Bronchial epithelial cell (primary cell): ENCODE measurements around the gene ATXN10. TPM values are rescaled to one million over a fixed set of nuclear protein-coding genes. Genes with fewer than 3 reads are reported as not detected.

Experiments used
- DNase-seq: peaks from one replicate; pipeline ENCODE4 v3.0.0-alpha.2; 2010; ENCODE audit warnings: low read depth
- FAIRE-seq: peaks from 2 replicates; lab custom pipeline; 2011; peaks lifted over from hg19 to GRCh38; lab: Jason Lieb, UNC
- H3K27me3 ChIP-seq: 2 replicates; pipeline ENCODE4 v1.5.1; 2011; ENCODE audit warnings: low read length; ENCODE audit not compliant: control insufficient read depth, insufficient read depth
- H3K36me3 ChIP-seq: 2 replicates; pipeline ENCODE4 v1.5.1; 2011; ENCODE audit warnings: low read length; ENCODE audit not compliant: control insufficient read depth, insufficient read depth
- H3K4me3 ChIP-seq: 2 replicates; pipeline ENCODE4 v1.5.1; 2011; ENCODE audit warnings: mild to moderate bottlenecking, low read depth, low read length, control low read depth
- total RNA-seq: library from RNA; depleted of rRNA; stranded (reverse); fragments of >200 nt; gene quantifications from 2 replicates; pipeline ENCODE4 v1.2.1, GENCODE V29; 2014
- TF ChIP-seq, protein P1 (sequence below): IDR thresholded peaks from 2 replicates; pipeline ENCODE4 v1.5.1; 2011; ENCODE audit warnings: mild to moderate bottlenecking, moderate library complexity, low read length, control low read depth, inconsistent platforms; ENCODE audit not compliant: insufficient read depth, severe bottlenecking

Gene ATXN10
- total RNA-seq, 1 donor from 2014 or later = 81.9 TPM

DNA sequence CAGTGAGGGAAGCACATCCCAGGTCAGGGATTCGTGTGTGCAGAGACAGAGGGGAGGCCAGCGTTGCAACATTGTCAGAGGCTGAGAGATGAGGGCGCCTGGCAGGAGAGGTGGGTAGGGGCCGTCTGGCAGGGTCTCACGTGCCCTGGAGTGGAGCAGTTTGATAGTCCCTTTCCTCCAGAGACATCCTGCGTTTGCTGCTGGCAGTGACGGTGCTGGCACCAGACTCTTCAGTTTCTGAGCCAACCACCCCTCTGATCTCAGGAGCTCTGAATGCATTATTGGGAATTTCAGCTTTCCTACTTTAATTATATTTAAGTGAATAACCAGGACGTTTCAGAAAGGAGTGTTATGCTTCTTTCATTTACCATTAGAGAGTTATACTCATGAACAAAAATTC lies 168.8 kb downstream of the ATXN10 start:
- TF ChIP-seq, protein P1, sequence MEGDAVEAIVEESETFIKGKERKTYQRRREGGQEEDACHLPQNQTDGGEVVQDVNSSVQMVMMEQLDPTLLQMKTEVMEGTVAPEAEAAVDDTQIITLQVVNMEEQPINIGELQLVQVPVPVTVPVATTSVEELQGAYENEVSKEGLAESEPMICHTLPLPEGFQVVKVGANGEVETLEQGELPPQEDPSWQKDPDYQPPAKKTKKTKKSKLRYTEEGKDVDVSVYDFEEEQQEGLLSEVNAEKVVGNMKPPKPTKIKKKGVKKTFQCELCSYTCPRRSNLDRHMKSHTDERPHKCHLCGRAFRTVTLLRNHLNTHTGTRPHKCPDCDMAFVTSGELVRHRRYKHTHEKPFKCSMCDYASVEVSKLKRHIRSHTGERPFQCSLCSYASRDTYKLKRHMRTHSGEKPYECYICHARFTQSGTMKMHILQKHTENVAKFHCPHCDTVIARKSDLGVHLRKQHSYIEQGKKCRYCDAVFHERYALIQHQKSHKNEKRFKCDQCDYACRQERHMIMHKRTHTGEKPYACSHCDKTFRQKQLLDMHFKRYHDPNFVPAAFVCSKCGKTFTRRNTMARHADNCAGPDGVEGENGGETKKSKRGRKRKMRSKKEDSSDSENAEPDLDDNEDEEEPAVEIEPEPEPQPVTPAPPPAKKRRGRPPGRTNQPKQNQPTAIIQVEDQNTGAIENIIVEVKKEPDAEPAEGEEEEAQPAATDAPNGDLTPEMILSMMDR = no peak
- no peaks in the 10 kb centered on the region for H3K36me3 ChIP-seq
- DNase-seq (no peak), FAIRE-seq (no peak)
- H3K27me3 ChIP-seq = no peaks in the 10 kb centered on the region
- H3K4me3 ChIP-seq = no peak overlapping the region

DNA sequence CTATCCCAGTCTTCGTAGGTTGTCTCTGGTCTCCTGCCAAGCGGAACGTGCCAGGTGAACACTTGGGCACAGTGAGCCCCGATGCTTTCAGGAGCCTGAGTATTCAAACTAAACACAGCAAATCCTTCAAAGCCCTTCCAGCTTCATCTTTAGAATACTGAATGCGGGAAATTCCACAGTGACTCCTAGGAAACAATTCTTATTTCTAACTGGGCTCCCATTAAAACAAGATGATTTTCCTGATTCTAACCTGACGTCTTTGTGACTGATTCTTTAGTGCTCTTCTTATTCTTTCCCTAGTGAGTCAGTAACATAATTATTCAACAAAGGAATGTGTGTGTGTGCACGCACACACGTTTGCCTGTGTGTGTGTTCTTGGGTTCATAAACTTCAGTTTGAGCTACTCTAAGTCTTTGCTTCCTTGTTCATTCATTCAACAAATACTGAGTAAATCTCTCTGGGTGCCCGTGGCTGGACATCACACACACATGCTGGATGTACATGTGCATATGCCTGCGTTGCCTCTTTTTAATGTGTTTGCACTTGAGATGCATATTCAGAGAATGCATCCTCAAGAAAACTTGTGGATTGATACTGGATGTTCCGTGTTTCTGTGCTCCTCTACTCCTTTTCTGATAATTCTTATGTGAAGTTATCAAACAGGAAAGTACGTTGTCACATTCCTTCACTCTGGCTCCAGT lies 170.8 kb downstream of the ATXN10 start:
- Histone ChIP-seq H3K4me3 (no peak overlapping the region), H3K36me3 (no peaks in the 10 kb centered on the region), H3K27me3 (no peaks in the 10 kb centered on the region)
- TF ChIP-seq, protein P1 = no peak
- FAIRE-seq (no peak), DNase-seq (peak; percentile 51)

DNA sequence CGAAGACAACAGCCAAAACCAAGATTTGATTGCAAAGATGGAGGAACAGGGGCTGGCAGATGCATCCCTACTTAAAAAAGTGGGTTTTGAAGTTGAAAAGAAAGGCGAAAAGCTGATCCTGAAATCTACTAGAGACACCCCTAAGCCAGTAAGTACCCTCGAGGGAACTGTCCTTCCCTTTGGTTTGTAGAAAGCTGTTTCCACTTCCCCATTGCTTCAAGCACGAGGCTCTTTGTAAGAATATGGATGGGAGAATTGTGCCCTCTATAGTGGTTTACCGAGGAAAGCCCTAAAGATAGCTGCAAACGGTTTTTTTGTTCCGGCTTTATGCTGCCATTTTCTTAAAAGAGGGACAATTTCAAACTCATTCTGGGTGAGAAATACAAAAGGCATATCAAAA lies 171.4 kb downstream of the ATXN10 start:
- FAIRE-seq (no peak), DNase-seq (no peak)
- no peaks in the 10 kb centered on the region for H3K36me3 ChIP-seq
- TF ChIP-seq, protein P1 = no peak
- no peaks in the 10 kb centered on the region for H3K27me3 ChIP-seq
- no peak overlapping the region for H3K4me3 ChIP-seq

DNA sequence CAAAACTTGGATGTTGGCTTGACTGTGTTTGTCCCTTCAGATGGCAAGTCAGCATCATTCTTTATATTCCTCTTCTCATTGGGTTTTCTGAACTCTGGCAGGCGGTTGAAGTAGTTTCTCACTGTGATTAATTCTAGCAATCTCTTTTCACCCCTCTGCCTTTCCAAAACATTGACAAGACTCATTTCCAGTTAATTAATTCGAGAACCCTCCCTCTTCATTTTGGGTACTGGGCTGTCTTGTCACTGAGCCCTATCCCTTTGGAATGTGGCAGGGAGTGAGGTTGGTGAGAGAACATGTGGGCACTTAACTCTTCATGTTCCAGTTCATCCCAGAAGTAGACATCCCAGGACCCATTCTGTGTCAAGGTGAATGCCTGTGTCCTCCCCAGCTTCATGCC lies 172.4 kb downstream of the ATXN10 start:
- TF ChIP-seq, protein P1 = no peak
- Histone ChIP-seq H3K27me3 (no peaks in the 10 kb centered on the region), H3K4me3 (no peak overlapping the region), H3K36me3 (peaks cover 2% of the 10 kb centered on the region)
- DNase-seq = no peak
- FAIRE-seq = no peak

DNA sequence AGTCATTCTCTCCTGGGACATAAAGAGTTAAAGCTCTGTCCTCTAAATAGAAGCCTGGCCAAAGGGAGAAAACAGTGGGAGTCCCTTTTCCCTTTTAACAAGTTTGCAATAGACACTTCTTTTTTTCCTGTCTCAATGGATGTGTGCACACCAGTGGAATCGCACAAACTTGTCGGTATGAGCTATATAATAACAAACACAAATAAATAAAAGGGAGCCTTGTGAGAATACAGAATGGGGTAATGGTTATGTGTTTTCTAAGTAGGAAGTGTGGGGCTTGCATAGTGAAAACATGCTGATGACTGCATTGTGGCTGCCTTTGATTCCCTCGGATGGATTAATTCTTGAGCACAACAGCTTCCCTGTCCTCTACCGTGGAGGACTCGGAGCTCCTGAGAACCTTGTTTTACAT lies 173.4 kb downstream of the ATXN10 start:
- TF ChIP-seq, protein P1 = no peak

DNA sequence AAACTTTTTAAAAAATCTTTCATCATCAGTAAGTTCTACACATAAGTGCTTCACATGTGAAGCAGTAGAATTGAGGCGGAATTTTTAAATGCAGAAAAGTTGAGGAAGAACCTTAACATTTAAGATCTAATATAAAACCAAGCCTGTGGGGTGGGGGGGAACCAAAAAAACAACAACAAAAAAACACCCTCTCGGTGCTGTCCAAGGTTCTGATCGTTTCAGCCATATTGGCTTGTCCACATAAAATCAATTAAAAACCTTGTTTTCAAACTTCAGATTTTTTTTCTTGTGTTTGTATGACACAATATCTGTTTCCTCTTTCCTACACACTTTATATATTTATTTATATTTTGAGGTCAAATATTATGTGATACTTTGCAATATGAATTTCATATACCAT lies 175.3 kb downstream of the ATXN10 start:
- H3K36me3 ChIP-seq = peaks cover 3% of the 10 kb centered on the region
- FAIRE-seq = no peak
- H3K27me3 ChIP-seq = no peaks in the 10 kb centered on the region
- no peak for DNase-seq
- no peak overlapping the region for H3K4me3 ChIP-seq
- TF ChIP-seq, protein P1 = no peak

More for the DNA sequence above, 173.4 kb downstream of the ATXN10 start:
- H3K4me3 ChIP-seq = no peak overlapping the region
- no peaks in the 10 kb centered on the region for H3K27me3 ChIP-seq
- peaks cover 2% of the 10 kb centered on the region for H3K36me3 ChIP-seq
- DNase-seq (no peak), FAIRE-seq (no peak)
